ENCODE results near the gene CADM1.

The CADM1 gene

GRCh38 chr11:115322553-115323203 lies 181.5 kb downstream of the CADM1 start:
- Histone ChIP-seq H3K79me2 (ENCODE audit: low read length) (no peaks in the 10 kb centered on the region), H3K9me3 (ENCODE audit: insufficient read depth, low read length) (no peaks in the 10 kb centered on the region), H3K4me3 (ENCODE audit: low read length) (no peak overlapping the region), H3K9ac (ENCODE audit: low read length) (no peak overlapping the region), H3K27me3 (ENCODE audit: low read depth, low read length) (peaks cover 41% of the 10 kb centered on the region), H3K4me2 (ENCODE audit: low read length) (no peak overlapping the region), H3K4me1 (ENCODE audit: low read length) (peaks cover 5% of the 10 kb centered on the region; the same call in 1 of the 2 replicates), H3K27ac (ENCODE audit: low read length) (no peak overlapping the region), H3K36me3 (replicated peaks; ENCODE audit: low read depth, low read length) (no peaks in the 10 kb centered on the region), H4K20me1 (ENCODE audit: insufficient read depth, low read length) (no peaks in the 10 kb centered on the region), H2AFZ (ENCODE audit: low read depth, low read length) (no peak overlapping the region)
- TF ChIP-seq EZH2phosphoT487 (IDR thresholded peaks at IDR 0.05; ENCODE audit: low read depth): no peak
- TF ChIP-seq CTCF (IDR thresholded peaks at IDR 0.05; ENCODE audit: low read depth, low read length): no peak

GRCh38 chr11:115321605-115322289 lies 182.5 kb downstream of the CADM1 start:
- no peaks in the 10 kb centered on the region for H4K20me1 ChIP-seq (ENCODE audit: insufficient read depth, low read length)
- no peak overlapping the region for H2AFZ ChIP-seq (ENCODE audit: low read depth, low read length)
- H3K79me2 ChIP-seq (ENCODE audit: low read length): no peaks in the 10 kb centered on the region
- no peaks in the 10 kb centered on the region for H3K36me3 ChIP-seq (replicated peaks; ENCODE audit: low read depth, low read length)
- no peaks in the 10 kb centered on the region for H3K9me3 ChIP-seq (ENCODE audit: insufficient read depth, low read length)
- H3K27ac ChIP-seq (ENCODE audit: low read length): no peak overlapping the region
- no peak for TF ChIP-seq CTCF (IDR thresholded peaks at IDR 0.05; ENCODE audit: low read depth, low read length)
- TF ChIP-seq EZH2phosphoT487 (IDR thresholded peaks at IDR 0.05; ENCODE audit: low read depth): no peak
- H3K4me1 ChIP-seq (ENCODE audit: low read length): peaks cover 11% of the 10 kb centered on the region
- no peak overlapping the region for H3K4me3 ChIP-seq (ENCODE audit: low read length)
- no peak overlapping the region for H3K9ac ChIP-seq (ENCODE audit: low read length)
- peaks cover 36% of the 10 kb centered on the region for H3K27me3 ChIP-seq (ENCODE audit: low read depth, low read length)
- no peak overlapping the region for H3K4me2 ChIP-seq (ENCODE audit: low read length)

GRCh38 chr11:115317277-115318185 lies 186.7 kb downstream of the CADM1 start:
- no peak for TF ChIP-seq CTCF (IDR thresholded peaks at IDR 0.05; ENCODE audit: low read depth, low read length)
- no peak for TF ChIP-seq EZH2phosphoT487 (IDR thresholded peaks at IDR 0.05; ENCODE audit: low read depth)
- no peaks in the 10 kb centered on the region for H4K20me1 ChIP-seq (ENCODE audit: insufficient read depth, low read length)
- H3K4me1 ChIP-seq (ENCODE audit: low read length): peaks cover 11% of the 10 kb centered on the region
- peaks cover 56% of the 10 kb centered on the region for H3K27me3 ChIP-seq (ENCODE audit: low read depth, low read length)
- no peak overlapping the region for H3K4me3 ChIP-seq (ENCODE audit: low read length)
- peak overlapping the region; percentile 47; the same call in 1 of the 2 replicates for H3K4me2 ChIP-seq (ENCODE audit: low read length)
- H3K27ac ChIP-seq (ENCODE audit: low read length): no peak overlapping the region
- H3K79me2 ChIP-seq (ENCODE audit: low read length): no peaks in the 10 kb centered on the region
- no peak overlapping the region for H3K9ac ChIP-seq (ENCODE audit: low read length)
- H2AFZ ChIP-seq (ENCODE audit: low read depth, low read length): no peak overlapping the region
- no peaks in the 10 kb centered on the region for H3K9me3 ChIP-seq (ENCODE audit: insufficient read depth, low read length)
- no peaks in the 10 kb centered on the region for H3K36me3 ChIP-seq (replicated peaks; ENCODE audit: low read depth, low read length)

GRCh38 chr11:115316696-115317095 lies 187.5 kb downstream of the CADM1 start:
- H3K4me2 ChIP-seq (ENCODE audit: low read length): peak overlapping the region; percentile 47
- H4K20me1 ChIP-seq (ENCODE audit: insufficient read depth, low read length): no peaks in the 10 kb centered on the region
- H2AFZ ChIP-seq (ENCODE audit: low read depth, low read length): no peak overlapping the region
- H3K9ac ChIP-seq (ENCODE audit: low read length): no peak overlapping the region
- H3K9me3 ChIP-seq (ENCODE audit: insufficient read depth, low read length): no peaks in the 10 kb centered on the region
- no peak overlapping the region for H3K27ac ChIP-seq (ENCODE audit: low read length)
- peaks cover 11% of the 10 kb centered on the region for H3K4me1 ChIP-seq (ENCODE audit: low read length)
- H3K36me3 ChIP-seq (replicated peaks; ENCODE audit: low read depth, low read length): no peaks in the 10 kb centered on the region
- peak overlapping the region; percentile 2; the same call in 1 of the 2 replicates for H3K4me3 ChIP-seq (ENCODE audit: low read length)
- peaks cover 57% of the 10 kb centered on the region for H3K27me3 ChIP-seq (ENCODE audit: low read depth, low read length)
- TF ChIP-seq CTCF (IDR thresholded peaks at IDR 0.05; ENCODE audit: low read depth, low read length) (no peak), EZH2phosphoT487 (IDR thresholded peaks at IDR 0.05; ENCODE audit: low read depth) (no peak)
- no peaks in the 10 kb centered on the region for H3K79me2 ChIP-seq (ENCODE audit: low read length)

Measured in OCI-LY3 (cell line).